Neutrophil (primary cell): ENCODE data around the gene GPR18.
A peak's percentile ranks its signal among the peaks of the same experiment; 100 is the strongest.

Experiments used
- H3K27ac ChIP-seq: fragments of 200-600 bp; sonication (generic); 2 replicates; pipeline ENCODE4 v1.5.1; 2016; ENCODE audit warnings: mild to moderate bottlenecking, moderate library complexity
- H3K27me3 ChIP-seq: fragments of 200-600 bp; sonication (generic); 2 replicates; pipeline ENCODE4 v1.6.0; 2016; ENCODE audit warnings: mild to moderate bottlenecking
- H3K36me3 ChIP-seq: fragments of 200-600 bp; sonication (generic); 2 replicates; pipeline ENCODE4 v1.5.1; 2017
- H3K4me1 ChIP-seq, 2 experiments: fragments of 200-600 bp in 1 of 2; sonication (generic) in 1 of 2; 1 replicate in 1 of 2; 2 replicates in 1 of 2; pipeline versions ENCODE4 v1.5.1 to v1.6.1; 2013 to 2016; ENCODE audit warnings: low read depth in 1 of 2, low read length in 1 of 2, mild to moderate bottlenecking in 1 of 2, moderate library complexity in 1 of 2; ENCODE audit not compliant: control insufficient read depth in 1 of 2, insufficient read depth in 1 of 2
- H3K4me3 ChIP-seq, 2 experiments: fragments of 200-600 bp in 1 of 2; sonication (generic) in 1 of 2; 1 replicate in 1 of 2; 2 replicates in 1 of 2; pipeline ENCODE4 v1.5.1; 2013 to 2016; ENCODE audit warnings: low read depth in 1 of 2, low read length in 1 of 2, mild to moderate bottlenecking in 1 of 2, moderate library complexity in 1 of 2
- H3K9me3 ChIP-seq: fragments of 200-600 bp; sonication (generic); 2 replicates; pipeline ENCODE4 v1.5.1; 2016
- TF ChIP-seq, protein P1 (sequence below): fragments of 200-600 bp; sonication (generic); IDR thresholded peaks from 2 replicates; pipeline ENCODE4 v1.5.1; 2016; ENCODE audit warnings: antibody characterized with exemption

The GPR18 gene

GRCh38 chr13:99289674-99290337 lies 31.6 kb upstream of the GPR18 start:
- no peaks in the 10 kb centered on the region for H3K36me3 ChIP-seq
- H3K27me3 ChIP-seq, result no peaks in the 10 kb centered on the region
- H3K9me3 ChIP-seq, result no peaks in the 10 kb centered on the region
- H3K27ac ChIP-seq, result peak overlapping the region; percentile 50
- peaks cover 40 to 45% of the 10 kb centered on the region in 2 experiments for H3K4me1 ChIP-seq
- TF ChIP-seq, protein P1, sequence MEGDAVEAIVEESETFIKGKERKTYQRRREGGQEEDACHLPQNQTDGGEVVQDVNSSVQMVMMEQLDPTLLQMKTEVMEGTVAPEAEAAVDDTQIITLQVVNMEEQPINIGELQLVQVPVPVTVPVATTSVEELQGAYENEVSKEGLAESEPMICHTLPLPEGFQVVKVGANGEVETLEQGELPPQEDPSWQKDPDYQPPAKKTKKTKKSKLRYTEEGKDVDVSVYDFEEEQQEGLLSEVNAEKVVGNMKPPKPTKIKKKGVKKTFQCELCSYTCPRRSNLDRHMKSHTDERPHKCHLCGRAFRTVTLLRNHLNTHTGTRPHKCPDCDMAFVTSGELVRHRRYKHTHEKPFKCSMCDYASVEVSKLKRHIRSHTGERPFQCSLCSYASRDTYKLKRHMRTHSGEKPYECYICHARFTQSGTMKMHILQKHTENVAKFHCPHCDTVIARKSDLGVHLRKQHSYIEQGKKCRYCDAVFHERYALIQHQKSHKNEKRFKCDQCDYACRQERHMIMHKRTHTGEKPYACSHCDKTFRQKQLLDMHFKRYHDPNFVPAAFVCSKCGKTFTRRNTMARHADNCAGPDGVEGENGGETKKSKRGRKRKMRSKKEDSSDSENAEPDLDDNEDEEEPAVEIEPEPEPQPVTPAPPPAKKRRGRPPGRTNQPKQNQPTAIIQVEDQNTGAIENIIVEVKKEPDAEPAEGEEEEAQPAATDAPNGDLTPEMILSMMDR, result no peak
- H3K4me3 ChIP-seq, result no peak overlapping the region

DNA sequence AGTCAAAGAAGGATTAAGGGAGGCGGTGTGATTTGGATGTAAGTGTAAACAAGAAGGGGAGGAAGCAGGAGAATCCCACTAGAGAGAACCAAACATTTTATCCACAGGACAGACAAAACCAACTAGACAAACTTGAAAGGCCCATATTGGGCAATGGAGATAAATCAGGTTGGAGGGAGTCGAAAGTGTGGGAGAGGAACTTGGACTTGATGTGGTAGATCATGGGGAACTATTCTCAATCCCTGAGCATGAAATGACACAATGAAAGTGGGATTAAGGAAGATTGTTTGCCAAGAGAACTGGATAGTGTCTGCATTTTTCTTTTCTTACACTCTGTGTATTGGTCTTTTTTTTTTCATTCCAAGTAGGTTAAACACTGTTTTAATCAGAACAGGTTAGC lies 31.1 kb upstream of the GPR18 start:
- Histone ChIP-seq H3K4me1 (peaks cover 43 to 45% of the 10 kb centered on the region in 2 experiments), H3K27ac (peak overlapping the region; percentile 50), H3K27me3 (no peaks in the 10 kb centered on the region), H3K4me3 (no peak overlapping the region), H3K9me3 (no peaks in the 10 kb centered on the region), H3K36me3 (no peaks in the 10 kb centered on the region)
- TF ChIP-seq, protein P1, result no peak

DNA sequence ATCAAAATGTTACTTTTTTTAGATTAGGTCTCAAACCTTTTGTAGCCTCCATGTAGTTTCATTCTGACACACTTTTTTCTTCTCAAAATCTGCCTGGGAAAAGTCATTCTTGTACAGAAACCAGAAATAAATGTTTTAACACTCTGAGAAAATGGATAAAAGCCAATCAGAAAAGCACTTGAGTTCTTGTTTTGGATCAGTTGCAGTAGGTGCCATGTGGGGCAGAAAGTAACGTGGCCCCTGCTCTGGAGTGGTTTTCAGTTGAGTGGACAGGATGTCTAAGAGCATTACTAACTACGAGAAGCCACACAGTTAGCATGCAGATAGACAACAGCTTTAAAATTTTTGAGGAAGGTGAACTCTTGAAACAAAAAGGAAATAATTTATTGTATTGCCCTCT lies 29.9 kb upstream of the GPR18 start:
- no peaks in the 10 kb centered on the region for H3K36me3 ChIP-seq
- TF ChIP-seq, protein P1, result no peak
- H3K4me3 ChIP-seq, result no peak overlapping the region
- H3K27ac ChIP-seq, result peak overlapping the region; percentile 50
- H3K27me3 ChIP-seq, result no peaks in the 10 kb centered on the region
- H3K9me3 ChIP-seq, result no peaks in the 10 kb centered on the region
- H3K4me1 ChIP-seq, result peaks cover 46 to 48% of the 10 kb centered on the region in 2 experiments

DNA sequence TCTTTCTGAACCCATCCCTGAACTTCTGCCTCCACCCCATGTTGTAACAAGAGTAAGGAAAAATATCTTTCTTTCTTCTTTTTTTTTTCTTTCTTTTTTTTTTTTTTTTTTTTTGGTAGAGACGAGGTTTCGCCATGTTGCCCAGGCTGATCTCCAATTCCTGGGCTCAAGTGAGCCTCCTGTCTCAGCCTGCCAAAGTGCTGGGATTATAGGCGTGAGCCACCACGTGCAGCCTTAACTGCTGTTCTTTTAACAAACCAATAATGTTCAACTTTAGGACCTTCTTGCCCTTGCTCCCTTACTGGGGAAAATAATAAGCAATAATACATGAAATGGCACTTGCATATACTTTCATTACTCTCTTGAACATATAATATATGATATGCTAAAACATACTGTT lies 29.4 kb upstream of the GPR18 start:
- no peaks in the 10 kb centered on the region for H3K9me3 ChIP-seq
- no peaks in the 10 kb centered on the region for H3K36me3 ChIP-seq
- no peaks in the 10 kb centered on the region for H3K27me3 ChIP-seq
- peak overlapping the region; percentile 50 for H3K27ac ChIP-seq
- TF ChIP-seq, protein P1, result no peak
- H3K4me1 ChIP-seq, result peaks cover 48 to 49% of the 10 kb centered on the region in 2 experiments
- no peak overlapping the region for H3K4me3 ChIP-seq

GRCh38 chr13:99285432-99286182 lies 27.4 kb upstream of the GPR18 start:
- H3K27ac ChIP-seq, result peak overlapping the region; percentile 15
- no peaks in the 10 kb centered on the region for H3K27me3 ChIP-seq
- peaks cover 63 to 64% of the 10 kb centered on the region in 2 experiments for H3K4me1 ChIP-seq
- H3K9me3 ChIP-seq, result no peaks in the 10 kb centered on the region
- no peak overlapping the region for H3K4me3 ChIP-seq
- no peaks in the 10 kb centered on the region for H3K36me3 ChIP-seq
- TF ChIP-seq, protein P1, result no peak
